HG02981 (cell line): Measurements from ENCODE around the gene SPG7.

Experiments
- ATAC-seq: cut with Tn5 transposase; IDR thresholded peaks from one replicate; pipeline ENCODE4 v1.9.1; 2021; ENCODE audit warnings: mild to moderate bottlenecking, moderate library complexity; ENCODE audit not compliant: unreplicated experiment

SPG7 gene

DNA sequence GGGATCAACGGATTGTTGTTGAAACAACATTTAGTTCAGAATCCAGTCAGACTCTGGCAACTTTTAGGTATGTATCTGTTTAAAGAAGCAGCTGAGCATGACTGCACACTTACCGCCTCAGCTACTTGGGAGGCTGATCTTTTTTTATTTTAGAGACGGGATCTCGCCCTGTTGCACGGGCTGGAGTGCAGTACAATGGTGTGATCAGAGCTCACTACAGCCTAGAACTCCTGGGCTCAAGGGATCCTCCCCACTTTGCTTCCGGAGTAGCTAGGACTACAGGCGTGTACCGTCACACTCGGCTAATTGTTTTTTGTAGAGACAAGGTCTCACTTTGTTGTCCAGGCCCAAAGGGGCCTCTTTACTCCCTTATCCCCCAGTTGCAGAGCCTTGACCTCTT, 2.3 kb downstream of the SPG7 start:
- no peak for ATAC-seq

DNA sequence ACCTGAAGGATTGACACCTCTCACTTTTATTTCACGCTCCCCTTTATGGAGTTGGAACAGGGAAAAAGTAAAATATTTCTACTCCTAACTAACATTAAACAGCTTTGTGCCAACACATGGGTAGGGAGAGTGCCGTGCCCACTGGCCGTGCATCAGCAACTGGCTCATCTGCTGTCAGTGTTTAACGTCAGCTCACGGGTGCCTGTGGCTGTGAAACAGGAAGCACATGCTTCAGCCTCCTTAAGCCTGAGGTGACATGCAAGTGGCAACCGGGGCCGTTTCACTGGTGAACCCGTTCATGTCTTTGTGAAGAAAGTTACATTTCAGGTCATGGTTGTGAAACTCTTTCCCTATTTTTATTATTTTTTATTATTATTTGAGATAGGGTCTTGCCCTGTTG, 3.2 kb downstream of the SPG7 start:
- no peak for ATAC-seq

DNA sequence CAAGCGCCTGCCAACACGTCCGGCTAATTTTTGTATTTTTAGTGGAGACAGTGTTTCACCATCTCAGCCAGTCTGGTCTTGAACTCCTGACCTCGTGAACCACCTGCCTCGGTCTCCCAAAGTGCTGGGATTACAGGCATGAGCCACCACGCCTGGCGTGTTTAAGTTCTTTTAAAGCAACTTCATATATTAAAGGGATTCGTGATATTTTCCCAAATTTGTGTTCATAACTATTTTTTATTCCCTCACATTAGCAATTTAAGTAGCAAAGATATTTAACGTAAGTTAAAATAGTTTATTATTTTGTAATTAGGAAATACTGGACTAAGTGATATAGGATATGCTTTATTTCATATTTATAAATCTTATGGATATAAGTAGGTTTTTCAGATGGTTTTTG, 4.2 kb downstream of the SPG7 start:
- ATAC-seq, result no peak

DNA sequence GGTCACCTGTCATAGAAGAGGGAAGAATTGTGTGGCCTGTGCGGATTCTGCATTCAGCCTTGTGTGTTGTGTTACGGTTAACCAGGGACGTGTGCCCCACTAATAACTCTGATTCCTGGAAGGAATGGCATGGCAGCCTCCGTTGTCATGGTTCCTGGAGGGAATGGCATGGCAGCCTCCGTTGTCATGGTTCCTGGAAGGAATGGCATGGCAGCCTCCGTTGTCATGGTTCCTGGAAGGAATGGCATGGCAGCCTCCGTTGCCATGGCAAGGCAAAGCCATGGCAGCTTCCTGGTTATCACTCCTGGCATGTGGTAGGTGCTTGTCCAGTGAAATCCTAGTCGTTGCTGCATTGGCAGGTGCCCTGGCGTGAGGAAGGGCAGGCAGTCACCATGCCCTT, 8.9 kb downstream of the SPG7 start:
- ATAC-seq, result no peak

DNA sequence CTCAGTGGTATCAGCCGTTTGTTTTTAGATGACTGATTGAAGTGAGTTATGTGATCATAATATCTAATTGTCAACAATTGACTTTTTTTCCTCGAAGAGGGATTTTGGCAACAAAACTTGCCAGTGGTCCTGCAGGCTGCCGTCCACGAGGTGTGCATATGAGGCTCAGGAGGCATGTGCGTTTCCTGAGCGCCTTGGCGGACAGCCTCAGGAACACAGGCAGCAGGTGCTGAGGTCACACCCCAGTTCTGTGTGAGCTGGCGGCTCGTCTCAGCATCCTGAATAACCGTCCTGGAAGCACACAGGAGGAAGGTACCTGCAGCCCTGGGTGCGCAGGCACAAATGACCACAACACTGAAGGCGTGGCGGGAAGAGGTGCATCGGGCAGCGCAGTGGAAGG, 11.7 kb downstream of the SPG7 start:
- ATAC-seq, result no peak

DNA sequence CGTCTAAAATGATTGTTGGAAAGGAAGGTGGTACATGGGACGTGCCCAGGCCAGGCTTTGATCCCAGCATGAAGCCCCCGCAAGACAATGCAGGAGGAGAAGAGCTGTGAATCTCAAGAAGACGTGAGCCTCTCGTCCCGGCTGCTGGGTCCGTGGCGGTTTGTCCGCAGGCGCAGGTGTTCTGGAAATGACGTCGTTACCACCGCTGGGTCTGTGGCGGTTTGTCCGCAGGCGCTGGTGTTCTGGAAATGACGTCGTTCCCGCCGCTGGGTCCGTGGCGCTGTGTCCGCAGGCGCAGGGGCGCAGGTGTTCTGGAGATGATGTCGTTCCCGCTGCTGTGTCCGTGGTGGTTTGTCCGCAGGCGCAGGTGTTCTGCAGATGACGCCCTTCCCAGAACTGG, 14.1 kb downstream of the SPG7 start:
- no peak for ATAC-seq

DNA sequence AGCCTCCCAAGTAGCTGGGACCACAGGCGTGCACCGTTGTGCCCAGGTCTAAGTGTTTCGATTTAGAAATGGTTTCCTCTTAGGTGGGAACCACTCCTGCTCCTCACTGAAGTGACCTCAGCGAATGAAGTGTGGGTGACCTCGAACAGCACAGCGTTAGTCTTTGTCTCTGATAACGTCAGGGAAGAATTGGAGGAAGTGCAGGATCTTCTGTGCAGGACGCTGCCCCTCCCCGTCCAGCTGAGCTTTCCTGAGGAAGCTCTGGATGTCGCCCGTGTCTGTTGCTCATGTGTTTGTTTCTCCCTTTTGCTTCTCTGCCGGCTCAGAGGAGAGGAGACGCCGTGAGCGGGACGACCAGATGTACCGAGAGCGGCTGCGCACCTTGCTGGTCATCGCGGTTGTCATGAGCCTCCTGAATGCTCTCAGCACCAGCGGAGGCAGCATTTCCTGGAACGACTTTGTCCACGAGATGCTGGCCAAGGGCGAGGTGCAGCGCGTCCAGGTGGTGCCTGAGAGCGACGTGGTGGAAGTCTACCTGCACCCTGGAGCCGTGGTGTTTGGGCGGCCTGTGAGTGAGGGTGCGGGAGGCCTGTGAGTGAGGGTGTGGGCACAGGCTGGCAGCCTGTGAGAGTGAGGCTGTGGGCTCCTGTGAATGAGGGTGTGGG, 15.6 kb downstream of the SPG7 start:
- no peak for ATAC-seq

DNA sequence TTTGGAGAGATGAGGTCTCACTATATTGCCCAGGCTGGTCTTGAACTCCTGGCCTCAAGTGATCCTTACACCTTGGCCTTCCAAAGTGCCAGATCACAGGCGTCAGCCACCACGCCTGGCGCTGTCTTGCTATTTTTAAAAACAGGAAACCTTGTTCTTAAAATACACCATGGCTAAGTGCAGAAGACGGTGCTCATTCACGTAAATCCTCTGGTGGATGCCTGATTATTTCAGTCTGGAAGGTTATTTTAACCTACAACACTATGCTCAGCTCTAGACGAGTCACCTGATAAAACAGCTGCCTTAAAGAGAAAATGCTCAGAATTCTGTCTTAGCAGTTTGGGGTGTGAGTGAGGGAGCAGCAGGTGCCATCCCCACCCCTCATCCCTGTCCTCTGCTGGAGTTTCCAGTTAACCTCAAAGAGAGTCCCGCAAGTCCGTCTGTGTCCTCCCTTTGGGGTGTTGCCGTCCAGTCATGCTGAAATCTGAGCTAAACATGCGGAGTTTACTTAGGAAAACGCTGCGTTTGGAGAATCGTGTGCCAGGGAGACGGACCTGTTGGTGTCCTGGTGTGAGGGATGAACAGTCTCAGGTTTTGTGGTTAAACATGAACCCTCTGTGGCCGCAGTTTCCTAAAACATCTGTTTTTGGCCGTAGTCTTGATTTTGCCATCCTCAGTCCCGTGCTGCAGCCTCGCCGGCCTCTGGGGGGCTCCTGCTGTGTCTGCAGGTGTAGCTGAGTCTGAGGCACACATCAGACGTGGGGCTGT, 17.1 kb downstream of the SPG7 start:
- ATAC-seq, result no peak

DNA sequence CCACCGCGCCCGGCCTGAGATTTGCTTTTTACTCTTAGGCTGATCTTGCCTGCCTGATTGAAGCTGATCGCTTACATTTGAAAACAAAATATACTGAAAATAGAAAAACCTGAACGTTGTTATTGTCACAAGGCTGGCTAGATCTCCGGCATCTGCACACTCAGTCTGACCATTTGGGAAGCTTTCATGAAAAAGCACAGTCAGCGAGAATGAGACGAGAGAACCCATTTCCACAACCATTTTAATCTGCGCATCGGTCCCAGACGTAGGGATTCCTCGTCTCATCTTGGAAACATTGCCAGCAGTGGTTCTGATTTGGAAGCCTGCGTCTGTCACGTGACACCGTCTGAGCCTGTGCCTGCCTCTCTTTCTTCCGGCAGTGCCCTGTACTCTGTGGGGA, 20.9 kb downstream of the SPG7 start:
- no peak for ATAC-seq

DNA sequence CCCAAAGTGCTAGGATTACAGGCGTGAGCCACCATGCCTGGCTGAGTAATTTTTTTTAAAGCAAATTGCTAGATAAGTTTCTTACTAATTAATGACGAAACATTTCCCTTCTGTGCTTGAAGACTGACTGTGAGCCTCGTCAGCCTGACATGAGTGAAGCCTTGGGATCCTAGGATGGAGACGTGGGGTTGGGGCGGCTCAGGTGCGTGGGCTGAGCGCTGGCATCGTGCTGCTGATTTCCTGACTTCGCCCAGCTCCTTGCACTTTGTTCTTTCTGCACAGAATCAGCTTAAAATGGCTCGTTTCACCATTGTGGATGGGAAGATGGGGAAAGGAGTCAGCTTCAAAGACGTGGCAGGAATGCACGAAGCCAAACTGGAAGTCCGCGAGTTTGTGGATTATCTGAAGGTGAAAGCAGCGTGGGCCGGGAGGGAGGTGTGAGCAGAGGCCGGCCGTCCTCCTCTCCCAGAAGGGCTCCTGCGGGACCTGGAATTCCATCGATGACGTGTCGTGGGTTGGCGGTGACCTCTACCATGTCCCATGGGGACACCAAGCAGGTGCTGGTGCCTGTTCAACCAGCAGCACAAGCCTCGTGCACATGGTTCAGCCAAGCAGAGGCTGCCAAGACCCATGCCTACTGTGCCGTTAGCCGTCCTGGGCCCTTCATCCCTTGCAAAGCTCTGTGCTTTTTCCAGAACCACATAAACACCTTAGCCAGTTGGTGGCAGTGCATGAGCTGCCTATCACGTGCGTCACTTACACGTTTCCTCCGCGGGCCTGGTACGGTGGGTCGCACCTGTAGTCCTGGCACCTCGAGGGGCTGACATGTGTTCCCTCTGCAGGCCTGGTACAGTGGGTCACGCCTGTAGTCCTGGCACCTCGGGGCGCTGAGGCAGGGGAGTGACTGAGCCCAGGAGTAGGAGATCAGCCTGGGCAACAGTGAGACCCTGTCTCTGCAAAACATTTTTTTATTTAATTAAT, 22.5 kb downstream of the SPG7 start:
- ATAC-seq, result no peak

DNA sequence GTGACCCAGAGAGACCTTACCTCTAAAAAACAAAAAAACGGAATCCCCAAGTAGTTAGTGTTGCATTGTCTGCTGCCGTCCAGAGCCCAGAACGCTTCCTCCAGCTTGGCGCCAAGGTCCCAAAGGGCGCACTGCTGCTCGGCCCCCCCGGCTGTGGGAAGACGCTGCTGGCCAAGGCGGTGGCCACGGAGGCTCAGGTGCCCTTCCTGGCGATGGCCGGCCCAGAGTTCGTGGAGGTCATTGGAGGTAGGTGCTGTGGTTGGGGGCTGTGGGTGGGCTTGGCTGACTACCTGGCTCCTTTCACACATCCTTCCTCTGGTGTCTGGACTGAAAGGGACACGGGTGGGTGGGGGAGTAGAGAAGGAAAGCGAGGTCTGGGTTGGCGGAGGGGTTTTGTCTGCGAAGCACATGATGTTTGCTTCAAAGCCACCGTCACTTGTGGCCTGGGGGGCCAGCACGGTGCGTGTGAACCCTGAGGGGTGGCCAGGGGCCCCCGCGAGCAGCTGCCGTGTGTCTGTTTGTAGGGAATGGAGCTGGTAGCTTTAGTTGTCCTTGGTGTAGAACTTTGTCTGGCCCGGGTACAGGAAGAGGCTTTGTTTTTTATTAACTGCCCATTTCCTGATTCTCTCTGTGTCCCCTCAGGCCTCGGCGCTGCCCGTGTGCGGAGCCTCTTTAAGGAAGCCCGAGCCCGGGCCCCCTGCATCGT, 23.8 kb downstream of the SPG7 start:
- no peak for ATAC-seq

DNA sequence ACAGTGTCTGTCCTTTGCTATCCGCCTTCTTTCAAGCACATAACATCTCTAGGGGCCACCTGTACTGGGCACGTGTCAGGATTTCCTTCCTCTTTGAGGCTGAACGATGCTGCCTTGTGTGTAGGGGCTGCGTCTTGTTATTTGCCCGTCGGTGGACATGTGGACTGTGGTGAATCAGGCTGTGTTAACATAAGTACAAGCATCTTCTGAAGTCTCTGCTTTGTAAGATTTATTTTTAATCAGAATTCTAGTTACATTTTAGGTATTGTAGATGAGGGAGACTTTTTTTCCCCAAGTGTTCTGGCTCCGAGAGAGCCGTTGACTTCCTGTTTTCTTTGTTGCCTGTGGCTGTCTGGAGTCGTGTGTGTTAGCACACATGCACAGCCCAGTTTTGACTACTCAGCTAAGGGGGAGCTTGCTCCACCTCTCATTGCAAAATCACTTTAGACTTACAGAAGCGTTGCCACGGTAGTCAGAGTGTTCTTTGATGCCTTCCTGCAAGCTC, 26.1 kb downstream of the SPG7 start:
- ATAC-seq, result no peak

DNA sequence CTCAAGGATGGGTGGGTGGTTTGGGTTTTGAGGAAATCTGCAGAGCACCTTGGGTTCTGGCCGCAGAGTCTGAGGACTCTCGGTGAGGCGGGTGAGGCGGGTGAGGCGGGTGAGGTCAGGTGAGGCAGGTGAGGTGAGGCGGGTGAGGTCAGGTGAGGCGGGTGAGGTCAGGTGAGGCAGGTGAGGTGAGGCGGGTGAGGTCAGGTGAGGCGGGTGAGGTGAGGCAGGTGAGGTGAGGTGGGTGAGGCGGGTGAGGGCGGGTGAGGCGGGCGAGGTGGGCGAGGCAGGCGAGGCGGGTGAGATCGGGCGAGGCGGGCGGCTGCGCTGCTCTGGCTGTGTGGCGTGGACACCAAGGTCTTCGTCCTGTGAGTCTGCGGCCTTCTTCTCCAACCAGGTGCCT, 28.2 kb downstream of the SPG7 start:
- no peak for ATAC-seq

DNA sequence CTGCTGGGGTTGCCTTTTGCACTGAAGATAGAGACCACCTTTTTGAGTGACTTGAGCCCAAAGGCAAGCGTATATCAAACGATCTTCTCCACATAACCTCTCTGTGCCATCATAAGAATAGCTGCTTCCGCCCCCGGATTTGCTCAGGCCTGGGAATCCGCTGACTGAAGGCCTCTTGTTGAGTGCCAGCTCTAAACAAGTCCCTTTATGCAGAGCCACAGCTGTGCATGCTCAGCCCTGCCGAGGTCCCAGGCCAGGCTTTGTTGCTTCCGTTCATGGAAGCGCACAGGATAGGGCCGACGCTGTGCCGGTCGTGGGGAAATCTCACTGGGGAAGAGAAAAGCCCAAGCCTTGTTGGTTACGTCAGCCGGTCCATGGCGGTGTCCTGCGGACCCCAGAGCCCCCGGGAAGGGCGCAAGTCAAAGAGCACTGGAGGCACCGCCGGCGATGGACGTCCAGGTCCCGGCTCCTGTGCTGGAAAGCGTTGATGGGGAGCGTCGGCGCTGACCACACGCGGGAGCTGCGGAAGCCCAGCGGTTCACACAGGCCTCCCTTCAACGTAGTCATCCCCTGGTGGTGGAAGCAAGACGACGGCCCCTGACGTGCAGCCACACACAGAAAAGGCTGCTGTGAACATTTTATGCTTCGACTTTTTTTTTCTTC, 28.8 kb downstream of the SPG7 start:
- no peak for ATAC-seq

DNA sequence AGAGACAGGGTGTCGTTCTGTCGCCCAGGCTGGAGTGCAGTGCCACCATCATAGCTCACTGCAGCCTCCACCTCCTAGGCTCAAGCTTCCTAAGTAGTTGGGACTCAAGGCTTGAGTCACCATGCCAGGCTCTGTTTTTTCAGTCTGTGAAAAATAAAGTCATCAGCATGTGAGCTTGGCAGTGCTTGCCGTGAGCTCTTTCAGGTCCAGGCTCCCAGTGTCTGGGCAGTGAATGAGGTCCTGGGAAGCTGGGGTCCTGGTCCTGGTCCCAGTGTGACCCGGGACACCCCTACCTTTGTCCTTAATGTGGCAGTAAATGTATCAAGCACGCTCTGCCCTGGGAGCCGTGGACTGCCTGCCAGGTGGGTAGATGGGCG, 29.3 kb downstream of the SPG7 start:
- no peak for ATAC-seq

DNA sequence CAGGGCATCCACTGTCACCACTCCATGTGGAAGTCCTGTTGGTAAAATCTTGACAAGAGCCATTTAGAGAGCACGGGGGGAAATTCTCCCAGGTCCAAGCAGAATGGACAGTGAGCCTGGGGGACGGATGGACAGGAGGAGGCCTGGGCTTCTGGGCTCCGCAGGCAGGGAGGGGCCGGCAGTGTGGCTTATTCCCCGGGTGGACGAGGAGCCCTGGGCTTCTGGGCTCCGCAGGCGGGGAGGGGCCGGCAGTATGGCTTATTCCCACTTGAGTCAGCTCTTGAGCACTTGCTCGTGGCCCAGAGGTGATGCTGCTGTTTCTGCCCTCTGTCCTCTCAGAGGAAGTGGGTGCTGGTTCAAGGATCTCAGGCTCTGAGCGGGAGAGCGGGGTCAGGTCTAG, 30.1 kb downstream of the SPG7 start:
- no peak for ATAC-seq

DNA sequence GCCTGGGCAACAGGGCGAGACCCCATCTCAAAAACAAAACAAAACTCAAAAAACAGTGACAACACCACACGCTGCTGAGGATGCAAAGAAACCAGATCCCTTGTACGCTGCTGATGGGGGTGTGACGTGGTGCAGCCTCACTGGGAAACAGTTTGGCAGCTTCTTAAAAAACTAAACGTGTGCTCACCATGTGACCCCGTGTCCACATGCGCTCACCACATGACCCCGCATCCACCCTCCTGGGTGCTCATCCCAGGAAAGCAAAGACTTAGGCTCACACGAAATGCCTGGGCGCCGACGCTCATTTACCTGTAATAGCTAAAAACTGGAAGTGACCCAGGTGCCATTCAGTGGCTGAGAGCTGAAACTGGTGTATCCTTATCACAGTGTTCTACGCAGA, 32.4 kb downstream of the SPG7 start:
- ATAC-seq, result no peak

DNA sequence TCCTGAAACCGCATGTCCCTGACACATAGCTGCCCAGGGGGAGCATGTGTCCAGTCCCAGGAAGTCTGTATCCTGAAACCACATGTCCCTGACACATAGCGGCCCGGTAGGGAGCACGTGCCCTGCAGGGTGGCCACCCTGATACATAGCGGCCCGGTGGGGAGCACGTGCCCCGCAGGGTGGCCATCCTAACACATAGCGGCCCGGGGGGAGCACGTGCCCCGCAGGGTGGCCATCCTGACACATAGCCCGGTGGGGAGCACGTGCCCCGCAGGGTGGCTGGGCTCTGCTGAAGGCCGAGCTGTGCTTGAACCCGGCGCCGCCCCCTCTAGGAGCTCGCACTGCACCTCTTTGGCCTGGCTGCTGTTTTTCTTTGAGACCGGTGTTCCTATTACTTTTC, 33.6 kb downstream of the SPG7 start:
- ATAC-seq, result no peak

DNA sequence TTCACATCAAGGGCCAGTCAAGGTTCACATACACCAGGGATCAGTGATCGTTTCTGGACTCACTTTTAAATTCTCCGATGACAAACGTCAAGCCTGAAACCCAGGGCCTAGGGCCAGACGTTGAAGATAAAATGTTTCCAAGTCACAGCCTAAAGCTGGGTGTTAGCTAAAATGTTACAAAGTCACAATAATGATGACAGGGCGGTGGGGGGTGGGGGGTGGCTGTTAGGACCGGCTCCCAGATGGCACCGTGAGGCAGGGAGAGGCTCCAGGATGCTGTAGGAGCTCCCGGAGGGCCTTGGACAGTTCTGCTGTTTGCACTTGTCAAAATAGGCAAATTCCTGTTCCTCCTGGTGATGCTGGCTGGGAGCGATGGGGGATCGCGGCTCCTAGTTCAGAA, 35.9 kb downstream of the SPG7 start:
- ATAC-seq, result no peak

DNA sequence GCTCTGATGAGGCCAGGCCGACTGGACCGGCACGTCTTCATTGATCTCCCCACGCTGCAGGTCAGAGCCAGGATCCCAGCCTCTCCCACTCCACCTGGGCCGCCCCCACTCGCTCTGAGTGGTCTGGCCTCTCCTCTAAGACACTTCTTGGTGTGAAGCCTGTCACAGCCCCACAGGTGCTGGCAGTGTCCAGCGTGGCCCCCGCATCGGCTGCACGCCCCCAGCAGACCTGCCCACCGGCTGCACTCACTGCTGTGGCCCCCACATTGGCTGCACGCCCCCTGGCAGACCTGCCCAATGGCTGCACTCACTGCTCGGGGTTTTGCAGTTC, 36.5 kb downstream of the SPG7 start:
- no peak for ATAC-seq
